Stimulated activated CD4-positive, alpha-beta T cell treated with anti-CD3 and anti-CD28 coated beads, Interleukin-4, amount 100 ng/mL, for 4 hours (primary cell): ENCODE data around the gene FNTB.

Source experiments
- DNase-seq, 2 experiments: peaks; one replicate each; pipeline ENCODE4 v3.0.0-alpha.2; 2020

The FNTB gene

DNA sequence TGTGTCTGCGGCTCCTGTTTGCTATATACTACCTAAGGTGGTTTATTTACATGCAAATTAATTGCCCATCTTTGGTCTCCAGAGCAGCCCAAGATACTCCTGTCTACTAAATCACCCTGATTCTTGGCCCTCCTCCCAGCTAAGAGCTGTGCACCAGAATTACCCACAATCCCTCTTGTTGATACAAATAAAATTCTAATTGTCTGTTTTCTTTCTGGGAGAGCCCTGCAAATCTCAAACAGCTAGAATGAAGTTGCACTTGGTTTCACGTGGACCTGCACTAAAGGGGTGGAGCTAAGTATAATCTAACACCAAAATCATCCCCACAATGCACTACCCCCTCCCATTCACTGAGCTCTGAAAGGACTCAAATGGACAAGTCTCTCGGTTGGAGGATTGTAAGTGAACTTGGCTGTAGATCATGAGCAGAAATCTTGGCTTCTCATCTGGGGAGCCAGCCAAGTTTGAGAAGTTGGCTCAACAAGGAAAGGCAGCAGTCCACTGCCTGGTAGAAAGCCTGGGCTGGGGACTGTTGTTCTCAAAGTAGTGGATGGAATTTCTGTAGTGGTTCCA, 109.0 kb downstream of the FNTB start:
- DNase-seq, result no peak

DNA sequence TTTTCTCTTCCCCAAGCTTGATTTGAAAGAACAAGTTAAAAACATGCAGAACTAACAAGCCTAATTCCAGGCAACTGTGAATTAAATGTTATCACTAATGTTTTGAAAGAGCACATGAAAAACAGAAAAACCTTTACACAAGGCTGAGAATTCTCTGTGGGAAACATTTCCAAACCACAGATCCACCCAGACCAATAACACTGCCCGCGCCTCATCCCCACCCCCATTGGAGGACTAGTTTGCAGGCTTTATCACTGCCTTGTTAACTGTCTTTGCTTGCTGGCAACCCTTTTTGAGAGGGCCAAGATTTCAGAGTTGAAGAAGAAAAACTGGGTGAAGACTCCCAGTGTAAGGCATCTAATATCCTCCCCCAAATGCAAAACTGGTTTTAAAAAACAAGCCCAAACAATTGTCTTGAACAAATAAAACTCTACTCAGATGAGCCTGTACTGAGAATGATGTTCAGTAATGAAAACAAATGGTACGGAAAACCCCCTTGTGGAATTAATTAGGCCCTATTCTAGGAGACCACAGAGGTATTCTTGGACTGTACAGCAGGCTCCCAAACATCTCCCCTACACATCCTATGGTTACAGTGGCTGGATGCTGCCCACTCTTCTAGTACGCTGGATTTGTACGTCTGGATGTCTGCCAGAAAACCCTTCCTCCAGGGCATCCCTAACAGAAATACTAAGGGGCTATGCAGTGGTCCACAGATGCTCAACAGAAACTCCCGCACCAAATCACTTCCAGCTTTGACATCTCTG, 109.8 kb downstream of the FNTB start:
- DNase-seq, result no peak

DNA sequence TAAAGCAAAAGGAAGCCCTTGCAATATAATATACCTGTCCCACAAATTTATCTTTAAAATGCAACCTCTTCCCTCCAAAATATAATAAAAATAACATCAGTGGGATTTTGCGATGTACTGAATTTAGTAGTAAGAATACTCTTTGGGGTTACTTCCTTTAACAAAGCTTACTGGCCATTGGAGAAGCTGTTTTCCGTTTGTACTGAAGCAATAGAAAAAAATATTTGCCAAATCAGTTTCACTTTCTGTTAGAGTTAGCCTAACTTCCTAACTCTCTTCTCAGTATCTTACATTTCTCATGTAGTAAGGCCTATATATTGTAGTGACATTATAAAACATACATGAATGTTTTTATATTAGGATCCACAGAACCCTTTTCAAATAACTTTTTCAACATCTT, 111.9 kb downstream of the FNTB start:
- DNase-seq, result no peak

DNA sequence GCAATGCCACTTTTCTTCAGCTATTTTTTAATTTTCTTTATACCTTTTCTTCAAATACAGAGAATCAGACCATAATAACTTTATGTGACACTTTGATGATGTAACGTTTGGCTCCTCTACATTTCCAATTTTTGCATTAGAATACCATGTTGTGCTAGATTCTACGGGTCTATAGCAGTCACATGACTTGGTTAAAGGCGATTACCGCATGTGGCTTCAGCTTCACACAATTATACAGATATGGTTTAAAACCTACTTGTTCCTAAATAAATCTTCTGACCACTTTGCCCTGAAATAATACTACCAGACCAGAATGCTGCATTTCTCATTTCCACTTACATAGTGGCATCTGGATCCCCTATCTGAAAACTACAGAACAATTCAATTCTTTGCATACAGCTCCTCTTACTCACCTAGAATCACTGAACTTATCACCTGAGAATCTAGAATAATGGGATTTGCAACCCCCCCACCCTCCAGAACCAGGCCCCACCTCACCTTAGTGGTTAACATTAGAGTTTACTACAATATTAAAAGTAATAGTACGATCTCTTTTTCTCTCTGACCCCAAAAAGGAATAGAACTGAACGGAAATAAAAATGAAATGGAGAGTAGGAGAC, 114.3 kb downstream of the FNTB start:
- DNase-seq, result no peak

DNA sequence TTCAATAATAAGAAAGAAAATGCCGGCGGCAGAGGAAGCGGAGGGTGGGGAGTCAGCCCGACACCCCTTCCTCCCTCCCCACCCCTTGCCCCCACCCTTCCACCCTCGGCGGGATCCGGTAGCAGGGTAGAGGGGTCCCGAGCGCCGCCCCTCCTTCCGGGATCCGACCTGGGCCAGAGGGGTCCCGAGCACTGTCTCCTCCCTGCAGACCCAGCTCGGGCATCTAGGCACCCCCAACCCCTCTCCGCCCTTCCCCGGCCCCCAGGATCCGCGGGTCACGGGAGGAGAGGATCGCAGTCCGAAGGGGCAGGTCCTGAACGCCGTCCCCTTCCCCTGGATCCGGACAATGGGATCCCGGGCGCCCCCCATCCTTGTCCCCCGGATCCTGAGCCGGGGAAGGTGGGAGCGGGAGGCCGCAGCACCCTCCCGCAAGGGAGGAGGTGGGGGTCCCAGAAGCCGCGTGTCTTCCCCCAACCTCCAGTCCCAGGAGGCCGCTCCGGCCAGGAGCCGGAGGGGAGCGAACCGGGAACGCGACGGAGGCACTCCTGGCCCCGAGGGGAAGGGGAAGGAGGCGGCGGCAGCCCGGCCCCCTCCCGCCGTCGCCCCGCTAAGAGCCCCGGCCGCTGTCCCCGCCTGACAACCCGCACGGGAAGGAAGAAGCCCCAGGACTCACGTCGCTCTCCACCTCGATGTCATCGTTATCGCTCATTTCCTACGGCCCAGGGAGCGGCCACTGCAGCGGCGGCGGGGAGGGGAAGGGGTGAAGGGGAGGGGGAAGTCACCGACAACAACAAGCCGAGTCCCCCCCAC, 115.1 kb downstream of the FNTB start:
- peak; percentile 28 to 38 for DNase-seq

DNA sequence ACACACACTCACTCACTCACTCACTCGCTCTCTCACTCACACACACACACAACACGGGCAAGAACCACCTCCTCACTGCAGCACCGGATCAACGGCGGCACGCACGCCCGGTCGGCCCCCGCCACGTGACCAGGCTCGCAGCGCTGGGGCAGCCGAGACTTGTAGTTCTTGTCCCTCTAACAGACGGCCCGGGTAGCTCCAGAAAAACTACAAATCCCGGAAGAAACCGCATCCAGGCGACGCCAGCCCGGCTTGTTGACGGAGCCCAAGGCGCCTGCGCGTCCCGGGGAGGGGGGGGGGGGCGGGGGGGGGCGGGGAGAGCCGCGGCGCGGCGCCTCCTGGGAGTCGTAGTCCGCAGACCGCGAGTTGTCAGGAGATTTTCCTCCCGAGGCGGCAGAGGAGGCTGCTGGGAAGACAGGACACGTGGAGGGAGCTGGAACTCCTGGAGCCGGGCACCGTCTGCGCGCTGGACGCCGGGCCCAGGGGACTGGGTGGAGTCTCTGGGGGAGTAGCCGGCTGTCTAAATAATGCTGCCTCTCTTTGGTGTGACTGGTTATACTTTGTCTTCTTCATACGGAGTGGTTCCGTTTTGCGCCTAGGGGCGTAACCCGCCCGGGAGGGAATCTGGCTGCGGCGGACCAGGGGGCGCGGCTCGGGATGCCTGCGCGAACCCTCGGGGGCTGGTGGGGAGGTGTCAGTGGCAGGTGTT, 115.9 kb downstream of the FNTB start, which contains the start of gene MAX:
TSS of gene MAX (minus strand) at position 77 of the 709 bp plus-strand sequence. CDS start 178 bp downstream, outside the sequence.
- peak; percentile 94 to 99 for DNase-seq

DNA sequence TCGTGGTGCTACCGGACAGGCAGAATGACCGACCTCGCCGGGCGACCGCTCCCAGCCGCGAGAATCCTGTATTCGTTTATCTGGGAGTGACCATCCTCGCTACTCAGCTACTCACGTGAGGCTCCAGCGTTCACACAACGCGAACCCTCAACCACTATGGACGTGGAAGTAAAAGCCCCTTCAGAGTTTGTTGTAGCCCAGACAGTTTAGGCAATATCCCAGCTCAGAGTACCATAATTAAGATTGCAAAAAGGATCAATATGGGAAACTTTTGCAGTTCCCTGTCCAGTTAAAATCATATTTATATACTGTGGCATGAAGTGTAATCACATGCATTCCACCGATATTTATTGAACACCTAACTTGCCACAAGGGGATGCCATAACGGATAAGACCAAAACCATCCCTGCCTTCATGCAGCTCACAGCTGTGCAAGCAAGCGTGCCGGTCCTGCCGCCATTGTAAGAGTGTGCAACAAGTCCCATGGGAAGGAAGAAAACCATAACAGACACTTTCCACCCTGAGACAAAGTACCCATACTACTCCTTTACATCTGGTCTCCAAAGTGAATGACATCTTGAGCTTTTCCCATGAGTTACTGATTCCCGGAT, 116.6 kb downstream of the FNTB start:
- DNase-seq, result no peak

DNA sequence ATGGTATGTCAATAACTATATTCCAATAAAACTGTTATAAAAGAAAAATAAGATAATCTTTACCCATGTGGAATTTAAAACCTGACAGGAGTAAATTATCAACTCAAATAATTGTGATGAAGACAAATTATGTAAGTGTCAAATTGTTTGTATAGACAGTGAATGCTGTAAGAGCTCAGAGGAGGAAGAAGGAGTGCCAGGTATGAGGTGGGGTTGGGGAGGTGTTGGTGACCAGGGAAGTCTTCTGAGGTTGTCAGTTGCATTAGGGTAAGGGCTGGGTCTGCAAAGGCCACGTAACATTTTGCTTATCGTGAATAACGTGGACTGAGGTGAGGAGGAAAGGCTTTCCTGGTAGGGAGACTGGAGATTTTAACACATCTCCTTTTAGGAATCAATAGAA, 118.1 kb downstream of the FNTB start:
- no peak for DNase-seq

DNA sequence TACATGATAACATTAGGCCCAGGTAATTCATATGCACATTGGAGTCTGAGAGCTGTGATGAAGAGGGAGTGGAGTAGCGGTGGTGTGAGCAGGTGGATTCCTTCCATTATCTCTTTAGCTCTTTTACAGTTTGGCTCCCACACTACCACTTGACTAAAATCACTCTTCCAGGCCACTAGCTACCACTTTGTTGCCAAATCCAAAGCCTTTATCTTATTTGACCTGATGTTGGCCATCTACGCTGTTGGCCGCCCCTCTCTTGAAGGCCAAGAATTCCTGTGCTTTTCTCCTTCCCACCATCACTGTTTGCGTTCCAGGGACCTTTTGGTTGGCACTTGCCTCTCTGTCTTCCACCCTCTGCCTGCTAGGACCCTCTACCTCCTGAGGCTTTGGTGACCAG, 119.6 kb downstream of the FNTB start:
- DNase-seq, result no peak

DNA sequence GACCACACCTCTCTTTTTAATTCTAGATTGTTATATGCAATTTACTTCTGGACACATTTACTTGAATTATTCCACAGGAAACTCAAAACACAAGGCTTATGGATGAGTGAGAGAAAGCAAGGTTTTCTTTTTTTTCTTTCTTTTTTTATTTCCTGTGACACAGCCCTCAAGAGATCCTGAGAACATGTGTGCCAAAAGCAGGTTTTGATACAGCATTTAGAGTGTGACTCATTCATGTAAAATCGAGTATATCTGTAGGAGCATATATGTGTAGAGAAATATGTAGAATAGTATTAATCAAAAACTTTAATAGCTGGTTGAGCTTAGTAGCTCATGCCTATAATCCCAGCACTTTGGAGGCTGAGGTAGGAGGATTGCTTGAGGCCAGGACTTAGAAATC, 120.0 kb downstream of the FNTB start:
- no peak for DNase-seq

DNA sequence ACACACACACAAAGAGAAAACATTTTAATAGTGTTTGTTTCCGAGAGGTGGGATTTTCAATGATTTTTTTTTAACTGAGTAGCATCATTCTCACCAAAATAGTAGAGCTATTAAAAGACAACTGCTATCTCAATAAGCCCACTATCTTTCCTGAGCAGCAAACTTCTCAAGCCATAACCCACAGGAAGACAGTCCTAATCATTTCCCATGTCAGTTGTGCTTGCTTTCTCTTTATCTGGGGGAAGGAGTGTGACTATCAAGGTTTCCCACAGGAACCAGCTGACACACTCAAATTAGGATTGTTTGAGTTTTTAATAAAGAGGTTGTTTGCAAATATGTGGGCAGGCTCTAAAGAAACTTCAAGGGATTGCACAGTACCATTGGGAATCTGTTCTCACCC, 120.5 kb downstream of the FNTB start:
- DNase-seq, result no peak

DNA sequence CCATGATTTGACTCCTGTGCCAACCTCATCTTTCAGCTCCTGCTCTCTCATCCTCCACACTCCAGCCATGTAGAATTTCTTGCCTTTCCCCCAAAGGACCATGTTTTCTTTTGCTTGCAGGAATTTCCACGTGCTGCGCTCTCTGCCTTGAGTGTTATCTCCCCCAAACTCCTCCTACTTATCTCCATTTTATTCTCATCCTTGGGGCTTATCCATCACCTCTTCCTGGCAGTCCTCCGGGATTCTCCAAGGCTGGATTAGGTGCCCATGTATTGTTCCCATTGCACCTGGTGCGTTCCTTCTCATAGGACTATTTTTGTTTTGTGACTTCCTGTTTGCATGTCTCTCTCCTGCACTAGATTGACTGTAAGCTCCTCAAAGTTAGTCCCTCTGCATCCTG, 122.7 kb downstream of the FNTB start:
- no peak for DNase-seq

DNA sequence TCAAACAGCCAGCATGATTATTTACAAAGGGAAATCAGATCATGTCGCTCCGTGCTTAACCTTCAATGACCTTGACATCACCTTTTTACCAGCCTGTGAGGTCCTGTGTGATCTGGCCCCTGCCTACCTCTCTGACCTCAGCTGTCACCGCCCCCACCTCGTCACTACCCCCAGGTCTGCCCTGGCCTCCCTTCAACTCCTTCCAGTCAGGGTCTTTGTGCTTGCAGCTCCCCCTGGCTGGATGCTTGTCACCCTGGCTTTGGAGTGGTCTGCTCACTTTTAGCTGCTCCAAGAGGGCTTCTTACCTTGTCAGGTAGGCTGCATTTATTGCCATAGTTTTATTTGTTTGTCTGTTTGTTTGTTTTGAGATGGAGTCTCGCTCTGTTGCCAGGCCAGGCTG, 123.8 kb downstream of the FNTB start:
- DNase-seq, result no peak
